OCI-LY7 (cell line): ENCODE data around the gene FOXI1. TPM values are rescaled to one million over a fixed set of nuclear protein-coding genes. Genes with fewer than 3 reads are reported as not detected.

ENCODE experiments used
- BruUV-seq: library from RNA; stranded (reverse); fragments of 400-500 nt; replicated peaks from 2 replicates; lab custom pipeline; 2021; lab: Mats Ljungman, UMichigan
- CTCF ChIA-PET: fragments of 300-600 bp; sonication (Branson Sonifier 250); formaldehyde crosslinking; loops from one replicate; lab custom pipeline; 2022; ENCODE audit warnings: antibody characterized with exemption; ENCODE audit not compliant: unreplicated experiment; lab: Charles Lee
- POLR2A ChIA-PET: fragments of 300-600 bp; sonication (Branson Sonifier 250); formaldehyde crosslinking; loops from one replicate; lab custom pipeline; 2022; ENCODE audit warnings: antibody characterized with exemption; lab: Charles Lee
- DNase-seq: peaks from one replicate; pipeline ENCODE4 v3.0.0-alpha.2; 2015; ENCODE audit warnings: low spot score
- H2AFZ ChIP-seq: fragments of 200-600 bp; sonication (generic), shearing (Covaris generic); 2 replicates; pipeline ENCODE4 v1.6.1; 2014; ENCODE audit warnings: mild to moderate bottlenecking, antibody characterized with exemption, low read length, moderate library complexity
- H3K27ac ChIP-seq: fragments of 200-600 bp; sonication (generic); 2 replicates; pipeline ENCODE4 v1.5.1; 2014; ENCODE audit warnings: mixed run types, low read depth, mild to moderate bottlenecking, moderate library complexity, low read length, inconsistent platforms; ENCODE audit not compliant: poor library complexity, severe bottlenecking
- H3K36me3 ChIP-seq: fragments of 200-600 bp; sonication (generic); 2 replicates; pipeline ENCODE4 v1.6.1; 2014; ENCODE audit warnings: mild to moderate bottlenecking, antibody characterized with exemption, low read length, moderate library complexity, mixed read lengths; ENCODE audit not compliant: insufficient read depth
- H3K4me1 ChIP-seq: fragments of 200-600 bp; sonication (generic); 2 replicates; pipeline ENCODE4 v1.5.1; 2014; ENCODE audit warnings: mild to moderate bottlenecking, low read length; ENCODE audit not compliant: insufficient read depth, poor library complexity, severe bottlenecking
- H3K4me2 ChIP-seq: fragments of 200-600 bp; sonication (generic); 2 replicates; pipeline ENCODE4 v1.6.1; 2014; ENCODE audit warnings: mild to moderate bottlenecking, low read length
- H3K4me3 ChIP-seq: fragments of 200-600 bp; sonication (generic); 2 replicates; pipeline ENCODE4 v1.5.1; 2014; ENCODE audit warnings: mild to moderate bottlenecking, low read depth, low read length; ENCODE audit not compliant: poor library complexity, severe bottlenecking
- H3K79me2 ChIP-seq: fragments of 200-600 bp; sonication (generic); 2 replicates; pipeline ENCODE4 v1.6.1; 2016; ENCODE audit warnings: low read depth, mild to moderate bottlenecking, low read length, moderate library complexity, mixed read lengths; ENCODE audit not compliant: insufficient read depth
- H3K9me2 ChIP-seq: fragments of 200-600 bp; sonication (generic); 2 replicates; pipeline ENCODE4 v1.6.1; 2016; ENCODE audit warnings: mild to moderate bottlenecking, low read length, mixed read lengths; ENCODE audit not compliant: insufficient read depth
- H3K9me3 ChIP-seq: fragments of 200-600 bp; sonication (generic); 2 replicates; pipeline ENCODE4 v1.6.1; 2014; ENCODE audit warnings: mild to moderate bottlenecking, mixed run types, low read length, mixed read lengths
- H4K20me1 ChIP-seq: fragments of 200-600 bp; sonication (generic); 2 replicates; pipeline ENCODE4 v1.6.1; 2014; ENCODE audit warnings: mild to moderate bottlenecking, antibody characterized with exemption, low read length, moderate library complexity, mixed read lengths; ENCODE audit not compliant: insufficient read depth
- EZH2phosphoT487 ChIP-seq: fragments of 200-600 bp; sonication (generic); IDR thresholded peaks from 2 replicates; pipeline ENCODE4 v1.6.1; 2018; ENCODE audit warnings: low read depth, borderline replicate concordance, mild to moderate bottlenecking, mixed run types, antibody characterized with exemption, low read length, moderate library complexity, mixed read lengths
- intact Hi-C: fragments of 100-400 bp; cut with micrococcal nuclease; formaldehyde crosslinking; loops from one replicate; pipeline ENCODE4 v1.10.0; 2022; ENCODE audit not compliant: unreplicated experiment
- total RNA-seq, 2 experiments: library from RNA; depleted of rRNA in 1 of 2; stranded (reverse); fragments of >200 nt in 1 of 2; shearing (Covaris generic) in 1 of 2; gene quantifications; 2 replicates each; pipeline ENCODE4 v1.2.3, GENCODE V29; 2014 to 2022
- TF ChIP-seq, protein P1 (sequence below): fragments of 200-600 bp; sonication (generic); conservative IDR thresholded peaks from 2 replicates; pipeline ENCODE4 v1.5.1; 2014; ENCODE audit warnings: mild to moderate bottlenecking, antibody characterized with exemption, low read length, moderate library complexity, mixed read lengths

FOXI1 gene
- total RNA-seq, 2 experiments from 2014 or later, result not detected

DNA sequence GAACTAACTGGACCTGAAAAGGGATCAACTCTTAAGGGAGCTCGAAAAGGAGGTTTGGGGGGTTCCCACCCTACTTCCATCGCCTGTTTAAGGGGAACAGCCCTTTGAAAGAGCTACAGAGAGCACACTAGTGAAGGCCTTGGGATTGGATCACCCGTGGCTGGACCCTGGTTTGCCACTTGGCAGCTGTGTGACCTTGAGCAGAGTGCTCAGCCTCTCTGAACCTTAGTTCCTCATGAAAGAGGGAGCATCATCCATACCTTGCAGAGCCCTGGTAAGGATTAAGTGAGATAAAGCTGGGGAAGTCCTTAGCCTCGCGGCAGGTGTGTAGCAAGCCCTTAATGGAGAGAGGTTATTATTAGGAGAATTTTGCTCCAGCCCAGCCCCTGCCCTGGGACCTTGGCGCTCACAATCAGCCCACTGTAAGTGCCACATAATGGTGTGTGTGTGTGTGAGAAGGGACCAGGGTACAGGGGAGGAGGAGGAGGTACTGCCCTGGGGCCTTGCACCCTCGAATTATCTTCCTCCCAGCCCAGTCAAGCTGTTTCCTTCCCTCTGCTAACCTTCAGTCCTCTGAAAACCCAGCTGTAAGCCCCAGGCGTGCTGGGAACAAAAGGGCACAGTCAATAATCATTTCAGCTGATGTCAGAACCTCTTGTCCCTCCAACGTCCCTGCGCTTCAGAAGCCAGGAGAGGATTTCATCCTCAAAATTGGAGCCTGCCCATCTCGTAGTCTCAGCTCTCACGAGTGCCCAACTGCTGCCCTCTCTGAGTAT, 42.9 kb downstream of the FOXI1 start:
- DNase-seq, result no peak
- Histone ChIP-seq H3K79me2 (no peaks in the 10 kb centered on the region), H3K9me3 (no peaks in the 10 kb centered on the region), H3K4me2 (no peak overlapping the region), H3K4me1 (no peaks in the 10 kb centered on the region), H2AFZ (no peak overlapping the region), H3K27ac (no peak overlapping the region), H3K4me3 (no peak overlapping the region), H3K9me2 (no peaks in the 10 kb centered on the region), H4K20me1 (no peaks in the 10 kb centered on the region), H3K36me3 (no peaks in the 10 kb centered on the region)
- ChIA-PET POLR2A (no interaction called here), CTCF (interaction anchor here (0.6 kb wide), 1 partner anchor 39 kb away, joined by 3 read pairs; no protein-coding TSS in a partner anchor)
- BruUV-seq, result no TSS peak
- TF ChIP-seq EZH2phosphoT487, result no peak
- intact Hi-C loops, result no loop called here

DNA sequence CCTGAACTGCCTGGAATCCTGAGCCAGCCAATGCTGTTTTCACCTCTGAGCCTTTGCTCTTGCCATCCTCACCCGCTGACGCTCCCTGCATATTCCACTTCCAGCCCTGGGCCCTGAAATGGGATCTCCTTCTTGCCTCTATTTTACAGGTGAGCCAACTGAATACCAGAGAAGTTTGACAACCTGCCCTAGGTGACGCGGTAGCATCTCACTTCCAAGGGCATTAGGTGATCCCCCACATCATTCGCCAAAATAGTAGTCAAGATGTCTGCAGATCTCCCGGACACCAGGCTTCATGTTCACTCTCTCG, 43.5 kb downstream of the FOXI1 start:
- Histone ChIP-seq H3K9me3 (no peaks in the 10 kb centered on the region), H3K79me2 (no peaks in the 10 kb centered on the region), H3K4me3 (no peak overlapping the region), H2AFZ (no peak overlapping the region), H4K20me1 (no peaks in the 10 kb centered on the region), H3K4me2 (no peak overlapping the region), H3K9me2 (no peaks in the 10 kb centered on the region), H3K27ac (no peak overlapping the region), H3K36me3 (no peaks in the 10 kb centered on the region), H3K4me1 (no peaks in the 10 kb centered on the region)
- no peak for TF ChIP-seq EZH2phosphoT487
- TF ChIP-seq, protein P1, sequence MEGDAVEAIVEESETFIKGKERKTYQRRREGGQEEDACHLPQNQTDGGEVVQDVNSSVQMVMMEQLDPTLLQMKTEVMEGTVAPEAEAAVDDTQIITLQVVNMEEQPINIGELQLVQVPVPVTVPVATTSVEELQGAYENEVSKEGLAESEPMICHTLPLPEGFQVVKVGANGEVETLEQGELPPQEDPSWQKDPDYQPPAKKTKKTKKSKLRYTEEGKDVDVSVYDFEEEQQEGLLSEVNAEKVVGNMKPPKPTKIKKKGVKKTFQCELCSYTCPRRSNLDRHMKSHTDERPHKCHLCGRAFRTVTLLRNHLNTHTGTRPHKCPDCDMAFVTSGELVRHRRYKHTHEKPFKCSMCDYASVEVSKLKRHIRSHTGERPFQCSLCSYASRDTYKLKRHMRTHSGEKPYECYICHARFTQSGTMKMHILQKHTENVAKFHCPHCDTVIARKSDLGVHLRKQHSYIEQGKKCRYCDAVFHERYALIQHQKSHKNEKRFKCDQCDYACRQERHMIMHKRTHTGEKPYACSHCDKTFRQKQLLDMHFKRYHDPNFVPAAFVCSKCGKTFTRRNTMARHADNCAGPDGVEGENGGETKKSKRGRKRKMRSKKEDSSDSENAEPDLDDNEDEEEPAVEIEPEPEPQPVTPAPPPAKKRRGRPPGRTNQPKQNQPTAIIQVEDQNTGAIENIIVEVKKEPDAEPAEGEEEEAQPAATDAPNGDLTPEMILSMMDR, result no peak
- CTCF ChIA-PET, result no interaction called here
- POLR2A ChIA-PET, result no interaction called here
- DNase-seq, result no peak
- BruUV-seq, result no TSS peak
- intact Hi-C loops, result no loop called here

DNA sequence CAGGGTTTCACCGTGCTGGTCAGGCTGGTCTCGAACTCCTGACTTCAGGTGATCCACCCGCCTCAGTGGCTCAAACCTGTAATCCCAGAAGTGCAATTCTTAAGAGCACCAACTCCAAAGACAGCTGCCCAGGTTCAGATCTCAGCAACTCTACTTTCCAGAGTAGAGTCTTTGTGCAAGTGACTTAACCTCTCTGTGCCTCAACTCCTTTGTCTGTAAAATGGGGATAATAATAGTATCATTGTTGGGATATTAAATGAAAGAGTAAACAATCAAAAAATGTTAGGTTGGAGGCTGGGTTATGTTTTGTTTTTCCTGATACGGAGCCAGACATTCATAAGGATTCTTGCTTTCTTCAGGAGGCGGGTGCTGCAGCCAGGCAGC, 45.0 kb downstream of the FOXI1 start:
- peaks cover 12% of the 10 kb centered on the region for H3K4me1 ChIP-seq
- no peaks in the 10 kb centered on the region for H3K36me3 ChIP-seq
- intact Hi-C loops, result no loop called here
- POLR2A ChIA-PET, result no interaction called here
- H4K20me1 ChIP-seq, result no peaks in the 10 kb centered on the region
- CTCF ChIA-PET, result no interaction called here
- no TSS peak for BruUV-seq
- H3K4me3 ChIP-seq, result no peak overlapping the region
- TF ChIP-seq, protein P1, result no peak
- TF ChIP-seq EZH2phosphoT487, result no peak
- no peak overlapping the region for H3K27ac ChIP-seq
- no peak for DNase-seq
- H3K79me2 ChIP-seq, result no peaks in the 10 kb centered on the region
- no peak overlapping the region for H2AFZ ChIP-seq
- H3K9me3 ChIP-seq, result no peaks in the 10 kb centered on the region
- H3K4me2 ChIP-seq, result no peak overlapping the region
- H3K9me2 ChIP-seq, result no peaks in the 10 kb centered on the region
